Stimulated activated CD8-positive, alpha-beta memory T cell treated with anti-CD3 and anti-CD28 coated beads, Interleukin-4, amount 100 ng/mL, for 24 hours (primary cell): Measurements from ENCODE around the gene TBXAS1.

Experiments
- DNase-seq: peaks from one replicate; pipeline ENCODE4 v3.0.0-alpha.2; 2020; ENCODE audit warnings: low read depth

Gene TBXAS1

DNA sequence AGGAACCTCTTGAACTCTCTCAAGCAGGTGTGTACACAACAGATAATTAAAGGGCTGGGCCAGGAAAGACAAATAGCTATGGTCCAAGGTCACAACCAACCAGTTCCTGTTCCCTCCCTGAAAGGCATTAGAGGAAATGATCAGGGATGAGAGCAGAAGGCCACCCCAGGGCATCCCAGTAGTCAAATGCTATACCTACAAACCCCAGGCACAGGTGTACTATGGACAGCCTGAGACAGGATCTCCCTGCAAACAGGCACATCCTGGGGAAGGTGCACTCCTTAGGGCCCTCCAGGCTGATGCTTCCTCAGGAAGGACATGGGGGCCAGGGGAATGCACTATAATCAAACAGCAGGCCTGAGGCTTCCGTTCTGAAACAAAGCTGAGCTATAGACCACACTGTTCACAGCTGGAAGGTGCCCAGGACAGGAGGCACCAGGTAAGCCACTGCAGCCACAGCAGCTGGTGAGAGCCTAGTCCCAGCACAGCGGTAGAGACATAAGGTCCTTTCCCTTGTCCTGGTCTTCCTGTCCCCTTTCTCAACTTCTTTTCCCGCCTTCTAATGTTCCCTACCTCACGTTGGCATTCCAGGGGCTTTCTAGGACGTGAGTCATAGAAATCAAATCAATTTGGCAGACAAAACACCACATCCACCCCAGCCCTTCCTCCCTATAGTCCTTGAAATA is 220.4 kb downstream of the TBXAS1 start:
- no peak for DNase-seq

DNA sequence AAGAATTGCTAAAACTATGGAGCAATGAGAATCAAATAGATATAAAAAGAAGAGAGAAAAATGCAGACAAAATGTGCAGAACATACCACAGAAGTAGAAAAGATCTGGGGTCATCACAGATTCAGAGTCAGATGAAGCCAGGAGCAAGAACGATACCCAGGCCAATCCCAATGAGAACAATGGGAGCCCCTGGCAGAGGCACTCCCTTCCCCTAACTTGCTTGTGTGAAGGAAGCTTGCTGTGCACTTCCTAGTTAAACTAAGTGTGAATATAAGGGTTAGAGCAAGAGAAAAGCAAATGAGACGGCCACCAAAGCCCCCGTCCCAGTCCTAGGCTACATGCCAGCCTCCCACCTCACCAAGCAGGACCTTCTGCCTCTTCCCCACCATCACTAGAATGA is 221.0 kb downstream of the TBXAS1 start:
- DNase-seq = no peak

DNA sequence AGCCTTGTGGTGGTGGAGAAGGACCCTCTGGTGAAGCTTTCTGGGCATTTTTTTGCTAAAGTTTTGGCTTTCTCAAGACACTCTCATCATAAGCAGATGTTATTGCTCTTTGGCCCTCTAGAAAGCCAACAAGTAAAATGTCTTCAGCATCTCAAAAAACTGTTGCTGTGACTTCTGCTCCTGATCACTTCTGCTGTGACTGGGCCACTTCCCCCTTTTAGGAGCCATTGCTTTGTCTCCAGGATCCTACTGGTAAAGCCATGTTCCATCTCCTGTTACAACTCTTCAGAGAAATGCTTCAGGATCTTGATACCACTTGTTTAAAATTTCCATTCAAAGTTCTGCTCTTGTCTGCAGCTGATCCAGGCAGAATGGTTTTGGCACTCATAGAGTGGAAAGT is 222.8 kb downstream of the TBXAS1 start:
- DNase-seq = no peak

DNA sequence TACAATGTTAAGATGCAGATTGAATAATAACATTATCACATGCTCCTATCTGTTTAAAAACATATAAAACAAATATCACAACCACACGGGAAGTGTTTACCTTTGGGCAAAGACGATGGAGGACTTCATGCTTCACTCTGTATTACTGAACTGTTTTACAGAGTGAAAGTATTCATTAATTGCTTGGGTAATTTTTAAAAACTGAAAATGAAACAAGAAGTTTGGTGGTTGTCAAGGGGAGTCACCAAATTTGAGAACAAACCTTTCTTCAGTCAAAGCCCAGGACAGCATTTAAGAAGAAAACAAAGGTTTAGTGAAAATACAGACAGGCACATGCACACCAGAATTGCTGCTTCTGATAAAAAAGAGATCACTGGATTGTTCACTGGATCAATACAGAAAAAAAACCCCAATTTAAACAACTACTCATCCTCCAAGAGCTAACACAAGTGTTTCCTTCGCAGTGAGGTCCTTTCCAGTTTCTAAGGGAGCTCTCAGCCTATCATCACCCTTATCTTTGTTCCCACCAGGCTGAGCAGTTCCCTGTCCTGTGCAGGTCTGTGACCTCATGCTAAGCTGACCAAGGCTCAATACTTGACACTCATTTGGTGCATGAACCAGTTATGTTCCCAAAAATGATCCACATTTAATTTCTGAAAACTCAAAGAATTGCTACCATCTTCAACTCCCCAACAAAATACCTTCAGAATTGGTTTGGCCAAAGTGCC is 224.9 kb downstream of the TBXAS1 start:
- DNase-seq = no peak

DNA sequence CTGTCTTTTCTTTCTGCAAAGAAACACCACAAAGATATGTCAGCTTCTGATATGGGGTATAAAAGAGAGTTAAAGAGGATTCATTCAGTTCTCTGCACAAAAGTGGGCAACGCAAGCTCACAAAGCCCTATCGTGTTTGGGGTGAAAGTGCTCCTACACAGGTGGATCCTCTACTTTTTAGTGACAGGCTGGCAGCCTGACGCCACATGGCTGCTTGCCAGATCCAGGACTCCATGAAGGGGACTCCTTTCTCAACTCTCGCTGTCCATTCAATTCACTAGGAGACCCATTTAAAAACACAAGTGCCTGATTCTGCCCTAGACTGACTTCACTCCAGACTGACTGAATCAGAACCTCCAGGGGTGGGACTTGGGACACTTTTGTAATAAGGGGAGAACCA is 225.7 kb downstream of the TBXAS1 start:
- DNase-seq = no peak

DNA sequence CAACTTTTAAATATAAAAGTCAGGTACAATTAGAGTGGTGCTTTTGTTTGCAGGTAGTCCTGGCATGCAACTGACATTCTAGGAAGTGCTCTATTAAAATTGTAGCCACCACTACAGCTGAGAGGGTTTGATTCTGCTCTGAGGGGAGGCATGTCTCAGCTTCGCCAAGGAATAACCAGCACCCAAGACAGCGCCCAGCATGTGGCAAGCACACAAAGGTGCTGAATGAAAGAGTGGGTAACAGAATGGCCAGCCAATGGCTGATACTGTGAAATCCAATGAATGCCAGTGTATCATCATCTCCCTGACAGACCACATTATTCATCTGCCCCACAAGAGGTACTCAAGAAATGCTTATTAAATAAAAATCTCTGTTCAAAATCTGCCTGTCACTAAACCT is 226.8 kb downstream of the TBXAS1 start:
- no peak for DNase-seq

DNA sequence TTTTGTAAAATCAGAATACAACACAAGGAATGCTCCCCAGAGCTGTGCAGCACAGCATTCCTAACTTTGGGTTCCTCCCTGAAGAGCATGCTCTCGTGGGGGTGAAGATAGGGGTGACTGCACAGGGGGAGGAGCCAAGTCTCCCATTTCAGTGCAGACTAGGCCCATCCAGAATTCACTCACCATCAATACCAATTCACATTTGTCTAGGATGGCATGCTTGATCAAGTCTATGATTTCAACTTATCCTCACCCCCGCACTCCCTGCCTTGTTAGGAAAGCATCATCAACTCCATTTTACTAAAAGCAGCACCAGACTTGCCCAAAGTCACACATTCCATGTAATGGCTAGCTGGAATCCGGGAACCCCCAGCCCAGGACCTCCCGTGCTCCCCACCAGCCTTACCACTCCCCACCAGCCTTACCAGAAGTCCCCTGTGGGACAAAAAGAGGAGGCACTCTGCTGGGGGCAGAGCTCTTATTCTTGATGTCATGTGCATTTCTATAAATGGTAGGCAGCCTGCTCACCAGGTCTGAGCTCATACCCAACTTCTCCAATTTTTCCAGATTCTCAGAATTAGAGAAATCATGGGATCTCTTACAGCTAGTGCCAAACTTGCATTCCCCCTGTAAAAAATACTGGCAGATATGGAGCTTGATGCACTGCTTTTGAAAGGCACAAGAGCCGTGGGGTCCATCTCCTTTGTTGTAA is 227.5 kb downstream of the TBXAS1 start:
- DNase-seq = no peak

DNA sequence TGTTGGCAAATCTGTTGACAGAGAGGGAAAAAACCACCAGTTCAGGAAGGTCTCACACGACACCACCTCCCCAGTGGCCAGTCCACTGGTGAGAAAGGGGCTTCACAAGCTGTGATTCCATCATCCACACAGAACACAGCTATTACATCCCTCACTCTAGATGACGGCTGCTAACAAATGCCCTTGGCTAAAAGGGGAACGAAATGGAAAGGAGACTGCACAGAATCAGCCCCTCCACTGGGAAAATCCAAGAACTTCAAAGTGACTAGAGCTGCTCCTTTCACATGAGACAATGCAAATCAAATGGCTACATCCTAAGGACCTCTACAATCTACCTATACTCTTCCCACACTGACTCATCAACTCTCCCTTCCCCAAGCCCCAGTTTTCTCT is 228.1 kb downstream of the TBXAS1 start:
- DNase-seq = no peak

DNA sequence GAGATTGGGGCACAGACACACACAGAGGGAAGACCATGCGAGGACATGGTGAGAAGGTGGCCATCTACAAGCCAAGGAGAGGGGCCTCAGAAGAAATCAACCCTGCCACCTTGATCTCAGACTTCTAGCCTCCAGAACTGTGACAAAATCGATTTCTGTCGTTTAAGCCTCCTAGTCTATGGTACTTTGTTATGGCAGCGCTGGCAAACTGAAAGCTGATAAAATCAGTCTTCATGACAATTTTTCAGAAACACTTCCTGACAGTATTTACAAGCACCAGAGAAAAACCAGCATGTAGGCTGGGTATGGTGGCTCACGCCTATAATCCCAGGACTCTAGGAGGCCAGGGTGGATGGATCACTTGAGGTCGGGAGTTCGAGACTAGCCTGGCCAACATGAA is 229.5 kb downstream of the TBXAS1 start:
- DNase-seq = no peak

DNA sequence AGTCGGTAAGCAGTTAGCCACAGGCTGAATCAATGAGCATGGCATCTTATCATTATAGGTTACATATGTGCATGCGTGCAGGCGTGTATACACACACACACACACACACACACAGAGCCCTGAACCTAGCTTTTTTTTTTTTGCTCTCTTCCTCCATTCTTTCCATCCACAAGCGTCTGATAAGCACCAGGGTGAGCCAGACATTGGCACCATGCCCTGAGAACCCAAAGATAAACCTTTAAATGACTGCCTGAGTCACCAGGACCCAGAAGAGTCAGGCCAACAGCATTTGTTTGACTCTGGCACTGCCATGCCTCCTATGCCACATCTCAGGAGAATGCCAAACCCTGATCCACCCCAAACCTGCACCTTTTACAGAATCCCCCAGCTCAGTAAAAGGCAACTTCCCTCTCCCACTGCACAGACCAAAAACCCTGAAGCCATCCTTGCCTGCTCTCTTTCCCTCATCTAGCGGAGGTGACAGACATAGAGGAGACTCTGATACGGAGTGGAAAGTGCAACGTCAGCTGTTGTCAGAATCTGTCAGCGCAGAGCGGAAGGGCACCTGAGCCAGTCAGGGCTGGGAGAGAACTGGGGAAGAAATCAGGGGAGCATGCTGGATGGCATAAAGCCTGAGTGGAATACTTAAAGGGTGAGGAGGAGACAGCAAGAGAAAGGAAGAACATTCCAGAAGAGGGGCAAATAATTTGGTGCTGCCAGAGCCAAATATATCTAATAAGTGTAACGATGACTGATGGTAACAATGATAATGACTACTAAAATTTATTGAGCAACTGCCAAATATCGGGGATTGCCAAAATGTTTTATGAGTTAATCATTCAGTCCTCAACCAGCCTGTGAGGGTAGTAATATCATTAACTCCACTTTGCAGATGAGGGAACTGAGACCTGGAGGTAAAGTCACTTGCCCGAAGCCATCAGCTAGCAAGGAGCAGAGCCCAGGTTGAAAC is 230.5 kb downstream of the TBXAS1 start:
- DNase-seq = no peak

DNA sequence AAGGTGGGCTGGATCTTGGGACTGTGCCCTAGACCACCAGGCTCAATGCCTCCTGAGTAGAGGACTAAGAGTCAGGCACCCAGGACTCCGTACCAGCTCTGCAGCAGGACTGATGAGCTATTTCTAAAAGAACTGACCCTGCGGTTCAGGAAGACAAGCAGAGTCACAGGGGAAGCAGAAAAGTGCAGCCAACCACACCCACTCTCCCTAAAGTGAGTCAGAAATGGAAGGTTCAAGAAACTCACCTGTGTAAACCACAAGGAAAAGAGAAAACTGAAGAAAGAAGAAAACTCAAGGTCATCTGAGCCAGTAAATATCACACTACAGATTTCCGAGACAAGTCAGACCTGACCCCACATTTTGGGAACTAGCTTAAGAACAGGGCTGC is 231.2 kb downstream of the TBXAS1 start:
- no peak for DNase-seq

DNA sequence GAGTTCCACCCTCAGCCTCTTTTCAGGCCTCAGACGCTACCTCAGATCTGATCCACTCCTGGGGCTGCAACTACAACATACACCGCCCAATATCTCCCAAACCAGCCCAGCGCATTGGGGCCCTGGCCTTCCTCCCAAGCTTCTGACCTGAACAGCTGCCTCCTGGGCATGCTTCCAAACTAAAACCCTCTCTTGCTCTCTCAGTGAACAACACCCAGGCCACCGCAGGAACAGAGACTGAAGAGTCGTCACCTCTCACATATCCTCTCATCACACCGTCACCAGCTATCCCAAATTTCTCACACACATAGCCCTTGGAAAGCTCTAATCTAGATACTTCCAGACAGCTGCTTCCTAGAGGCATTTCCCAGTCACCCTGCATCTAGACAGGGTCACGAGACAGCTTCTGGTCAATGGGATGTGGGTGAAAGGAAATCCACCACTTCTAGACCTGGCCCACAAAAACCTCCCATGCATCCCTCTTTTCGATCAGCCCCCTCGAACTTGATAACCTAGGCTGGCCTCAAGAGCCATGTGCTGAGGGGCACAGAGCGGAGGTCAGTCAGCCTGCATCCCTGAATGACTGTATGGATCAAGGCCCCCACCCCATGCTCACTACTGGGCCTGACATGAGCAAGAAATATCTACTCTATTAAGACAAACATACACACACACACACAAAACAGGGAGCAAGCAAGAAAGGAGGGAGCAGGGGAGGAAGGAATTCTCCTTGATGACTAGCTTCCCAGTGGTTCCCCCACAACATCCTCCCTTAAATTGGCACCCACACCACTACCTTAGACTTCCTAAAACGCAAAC is 231.9 kb downstream of the TBXAS1 start:
- DNase-seq = no peak

DNA sequence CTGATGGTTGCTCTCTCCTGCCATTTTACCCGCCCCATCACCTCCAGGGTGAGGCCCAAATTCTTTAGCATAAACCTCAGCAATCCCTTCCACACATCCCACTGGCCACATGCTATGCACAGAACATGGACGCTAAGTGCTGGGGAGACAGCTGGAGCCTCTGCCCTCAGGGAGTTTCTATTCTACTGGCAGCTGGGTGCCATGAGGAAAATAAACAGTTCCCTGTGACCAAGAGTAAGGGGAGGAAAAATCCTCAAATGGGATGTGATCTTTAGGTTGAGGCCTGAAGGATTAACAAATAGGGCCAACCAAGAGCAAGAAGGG is 232.5 kb downstream of the TBXAS1 start:
- no peak for DNase-seq

DNA sequence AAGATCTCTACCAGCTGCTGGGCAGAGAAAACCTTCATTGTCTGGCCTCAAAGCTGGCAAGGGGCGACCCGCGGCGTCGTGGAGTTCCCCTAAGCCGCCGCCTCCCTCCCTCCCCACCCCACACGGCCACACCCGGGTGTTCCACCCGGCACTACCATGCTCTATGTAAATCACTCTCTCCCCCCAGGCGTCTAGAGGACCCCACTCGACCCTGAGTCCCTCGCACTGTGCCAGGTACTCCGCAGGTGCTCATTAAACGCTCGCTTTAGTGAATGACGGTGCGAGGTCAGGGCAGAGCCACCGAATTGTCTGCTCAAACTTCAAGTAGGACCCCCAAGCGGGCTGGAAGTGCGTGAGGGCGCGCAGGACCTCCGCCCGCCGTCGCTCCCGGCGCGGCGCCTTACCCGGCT is 233.1 kb downstream of the TBXAS1 start:
- DNase-seq = peak; percentile 27

DNA sequence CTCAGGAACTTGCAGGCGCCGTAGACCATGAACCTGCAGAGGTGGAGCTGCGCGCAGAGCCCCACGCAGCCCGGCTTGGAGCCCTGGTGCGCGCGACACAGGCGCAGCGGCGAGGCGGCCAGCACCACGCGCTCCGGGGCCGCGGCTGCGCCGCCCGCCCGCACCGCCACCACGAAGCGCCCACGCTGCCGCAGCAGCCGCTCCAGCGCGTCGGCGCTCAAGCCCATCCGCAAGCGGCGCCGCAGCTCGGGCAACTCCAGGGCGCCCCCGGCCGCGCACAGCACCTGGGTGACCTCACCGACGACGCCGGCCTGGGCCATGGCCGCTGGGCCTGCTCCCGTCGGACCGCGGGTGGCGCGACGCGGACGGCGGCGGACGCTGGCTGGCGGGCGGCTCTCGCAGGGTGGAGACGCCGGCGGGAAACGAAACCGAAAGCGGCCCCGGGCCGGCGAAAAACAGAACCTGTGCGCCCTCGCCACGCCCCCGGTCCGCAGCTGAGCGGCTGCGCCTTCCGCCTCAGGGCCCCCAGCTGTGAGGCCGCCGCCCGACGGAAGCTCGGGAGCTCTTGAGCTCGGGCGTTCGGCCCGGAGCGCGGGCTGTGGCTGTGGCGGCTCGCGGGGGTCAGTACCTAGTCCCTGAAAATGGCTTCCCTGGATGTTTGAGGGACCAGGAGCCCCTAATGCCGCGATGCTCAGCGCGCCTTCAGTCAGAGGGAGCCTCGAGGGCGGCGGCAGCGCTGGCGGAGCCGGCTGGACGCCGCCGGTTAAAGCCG is 233.7 kb downstream of the TBXAS1 start, which contains the start of gene PARP12:
Gene PARP12, minus strand, starts transcription at position 424 of the 772 bp plus-strand sequence. Its CDS starts 104 bp downstream, at position 320.
- peak; percentile 82 for DNase-seq

DNA sequence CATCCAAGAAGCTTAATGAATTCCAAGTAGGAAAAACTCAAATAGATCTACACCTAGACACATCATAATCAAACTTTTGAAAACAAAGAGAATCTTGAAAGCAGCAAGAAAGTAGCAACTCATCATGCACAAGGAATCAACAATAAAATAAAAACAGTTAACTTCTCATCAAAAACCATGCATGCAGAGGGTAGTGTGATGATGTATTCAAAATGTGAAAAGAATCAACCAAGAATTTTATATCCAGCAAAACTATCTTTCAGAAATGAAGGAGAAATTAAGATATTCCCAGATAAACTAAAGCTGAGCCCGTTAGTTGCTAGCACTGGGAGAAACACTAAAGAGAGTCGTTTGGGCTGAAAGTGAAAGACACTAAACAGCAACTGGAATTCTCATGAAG is 238.0 kb downstream of the TBXAS1 start:
- DNase-seq = no peak

DNA sequence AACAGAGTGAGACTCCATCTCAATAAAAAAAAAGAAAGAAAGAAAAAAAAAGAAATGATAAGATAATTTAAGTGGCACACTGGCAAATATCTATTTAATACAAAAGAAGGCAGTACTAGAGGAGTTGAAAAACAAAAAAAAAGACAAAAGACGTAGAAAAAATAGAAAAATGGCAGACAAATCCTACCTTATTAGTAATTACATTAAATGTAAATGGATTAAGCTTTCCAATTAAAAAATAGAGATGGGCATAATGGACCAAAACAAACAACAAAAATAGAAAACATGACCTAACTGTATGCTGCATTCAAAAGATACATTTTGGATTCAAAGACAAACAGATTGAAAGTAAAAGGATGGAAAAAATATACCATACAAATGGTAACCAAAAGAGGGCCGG is 239.0 kb downstream of the TBXAS1 start:
- DNase-seq = no peak

DNA sequence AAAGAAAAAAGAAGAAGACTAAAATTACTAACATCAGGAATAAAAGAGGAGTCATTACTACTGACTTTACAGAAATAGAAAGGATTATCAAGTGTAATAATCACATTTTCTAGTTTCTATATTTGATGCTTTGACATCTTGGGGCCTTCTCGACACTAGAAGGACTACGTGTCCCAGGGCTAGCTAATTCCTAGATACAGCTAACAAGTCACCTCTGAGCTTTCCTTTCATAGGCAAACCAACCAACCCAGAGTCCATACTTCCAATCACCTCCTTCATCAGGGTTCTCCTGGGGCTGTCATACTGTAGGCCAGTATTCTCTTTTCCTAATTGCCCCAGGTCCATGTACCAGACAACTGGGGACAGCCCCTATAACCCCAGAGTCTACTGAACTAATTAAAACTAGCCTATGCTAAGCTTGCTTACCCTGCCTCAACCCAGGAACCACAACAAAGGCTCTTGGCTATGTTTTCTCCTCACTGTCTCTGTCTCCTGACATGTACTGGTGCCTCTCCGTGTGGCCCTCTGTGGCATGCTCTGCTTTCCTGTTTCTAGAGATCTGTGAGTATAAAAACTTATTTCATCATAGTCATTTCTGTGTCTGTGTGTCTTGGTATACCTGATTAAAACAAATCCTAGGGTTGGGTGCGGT is 240.4 kb downstream of the TBXAS1 start:
- no peak for DNase-seq
